Measurements from ENCODE around the gene IL1RAPL2.

DNA sequence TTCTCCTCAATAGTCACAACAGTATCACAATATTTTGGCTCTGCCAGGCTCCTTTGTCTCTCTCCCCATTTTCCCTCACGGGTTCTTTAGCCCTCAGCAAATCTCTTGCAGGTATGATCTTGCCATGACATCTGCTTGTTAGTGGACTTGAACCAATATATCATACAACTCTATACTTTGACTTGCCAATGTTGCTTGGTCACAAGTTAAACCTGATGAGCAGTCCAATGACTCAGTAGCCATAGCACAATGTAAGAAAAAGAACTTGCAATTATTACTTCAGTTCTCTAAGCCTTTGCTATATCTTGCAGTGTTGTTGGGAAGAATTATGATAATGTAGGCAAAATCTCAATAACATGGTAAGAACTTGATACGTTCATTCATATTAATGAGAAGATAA is 1081.8 kb downstream of the IL1RAPL2 start:
- TF ChIP-seq POLR2A (IDR thresholded peaks at IDR 0.05) (no peak), CTCF (IDR thresholded peaks at IDR 0.05) (no peak)
